ENCODE measurements around the gene APOBEC3B. TPM values are rescaled to one million over a fixed set of nuclear protein-coding genes. Genes with fewer than 3 reads are reported as not detected.
"Not testable (repeated sequence)": the region's sequence is repeated elsewhere in the genome, so short reads cannot be mapped to it uniquely, and the experiment has no call there.

APOBEC3B gene
- total RNA-seq, 4 donors from 2014 or later, result 7.8 to 15.3 (median 10.9) TPM; not detected in 1

DNA sequence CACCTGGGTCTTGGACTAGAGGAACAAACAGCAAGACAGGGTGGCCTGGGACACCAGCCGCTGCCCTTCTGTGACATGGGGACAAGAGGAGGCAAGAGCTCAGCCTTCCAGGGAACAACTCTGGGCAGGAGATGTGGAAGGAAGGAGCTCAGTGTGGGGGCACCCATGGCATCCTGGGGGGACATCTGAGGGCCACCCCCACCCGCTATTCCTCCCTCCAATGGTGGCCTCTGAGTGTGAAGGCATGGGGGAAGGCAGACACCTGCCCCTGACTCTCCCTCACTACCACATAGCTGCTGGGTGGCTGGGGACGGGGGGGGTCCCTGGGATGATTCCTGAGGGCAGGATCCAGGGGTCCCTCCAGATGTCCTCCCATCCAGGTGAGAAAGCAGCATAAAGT lies 4.5 kb downstream of the APOBEC3B start:
- H3K27me3 ChIP-seq, result no peaks in the 10 kb centered on the region
- DNase-seq, result no peak
- no peaks in the 10 kb centered on the region for H3K36me3 ChIP-seq
- no peaks in the 10 kb centered on the region for H3K9me3 ChIP-seq
- WGBS, 2 donors (ENCODE audit: low coverage in 1 of 2), result 100% methylated on average over 2 of the region's 3 CpGs; no CpG with 5 or more reads in 1 of the 2 donors
- TF ChIP-seq POLR2A (IDR thresholded peaks at IDR 0.05) (no peak), POLR2AphosphoS5 (IDR thresholded peaks at IDR 0.05) (no peak), EP300 (IDR thresholded peaks at IDR 0.05; ENCODE audit: low read depth) (no peak)
- TF ChIP-seq, protein P1, sequence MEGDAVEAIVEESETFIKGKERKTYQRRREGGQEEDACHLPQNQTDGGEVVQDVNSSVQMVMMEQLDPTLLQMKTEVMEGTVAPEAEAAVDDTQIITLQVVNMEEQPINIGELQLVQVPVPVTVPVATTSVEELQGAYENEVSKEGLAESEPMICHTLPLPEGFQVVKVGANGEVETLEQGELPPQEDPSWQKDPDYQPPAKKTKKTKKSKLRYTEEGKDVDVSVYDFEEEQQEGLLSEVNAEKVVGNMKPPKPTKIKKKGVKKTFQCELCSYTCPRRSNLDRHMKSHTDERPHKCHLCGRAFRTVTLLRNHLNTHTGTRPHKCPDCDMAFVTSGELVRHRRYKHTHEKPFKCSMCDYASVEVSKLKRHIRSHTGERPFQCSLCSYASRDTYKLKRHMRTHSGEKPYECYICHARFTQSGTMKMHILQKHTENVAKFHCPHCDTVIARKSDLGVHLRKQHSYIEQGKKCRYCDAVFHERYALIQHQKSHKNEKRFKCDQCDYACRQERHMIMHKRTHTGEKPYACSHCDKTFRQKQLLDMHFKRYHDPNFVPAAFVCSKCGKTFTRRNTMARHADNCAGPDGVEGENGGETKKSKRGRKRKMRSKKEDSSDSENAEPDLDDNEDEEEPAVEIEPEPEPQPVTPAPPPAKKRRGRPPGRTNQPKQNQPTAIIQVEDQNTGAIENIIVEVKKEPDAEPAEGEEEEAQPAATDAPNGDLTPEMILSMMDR (IDR thresholded peaks at IDR 0.05), result no peak
- intact Hi-C loops (cut with DNase I; ENCODE audit: low total_unique reads) (no loop called here), in situ Hi-C loops (cut with MboI; ENCODE audit: low pct_ligation_motif_present in 1 of 4, low pct_unique_long_range_greater_than_20kb in 1 of 4, low sequenced_read_pairs in 3 of 4) (no loop called here)
- no peak overlapping the region for H3K27ac ChIP-seq
- peaks cover 0 to 14% (median 6%) of the 10 kb centered on the region in 4 donors for H3K4me1 ChIP-seq
- H3K4me3 ChIP-seq, result no peak overlapping the region

- WGBS, 2 donors (ENCODE audit: low coverage in 1 of 2), result 93 to 94% methylated on average over 5 to 8 of the region's 8 CpGs
- H3K4me1 ChIP-seq, result peaks cover 0 to 7% (median 4%) of the 10 kb centered on the region in 4 donors
- DNase-seq, result no peak
- TF ChIP-seq POLR2AphosphoS5 (IDR thresholded peaks at IDR 0.05), result no peak
- TF ChIP-seq EP300 (IDR thresholded peaks at IDR 0.05; ENCODE audit: low read depth), result no peak
- TF ChIP-seq, protein P1 (IDR thresholded peaks at IDR 0.05), result no peak
- no peak for TF ChIP-seq POLR2A (IDR thresholded peaks at IDR 0.05)
- in situ Hi-C loops (cut with MboI; ENCODE audit: low pct_ligation_motif_present in 1 of 4, low pct_unique_long_range_greater_than_20kb in 1 of 4, low sequenced_read_pairs in 3 of 4) (no loop called here), intact Hi-C loops (cut with DNase I; ENCODE audit: low total_unique reads) (no loop called here)
- H3K9me3 ChIP-seq, result no peaks in the 10 kb centered on the region
- no peaks in the 10 kb centered on the region for H3K36me3 ChIP-seq
- H3K4me3 ChIP-seq, result no peak overlapping the region
- H3K27ac ChIP-seq, result no peak overlapping the region
- no peaks in the 10 kb centered on the region for H3K27me3 ChIP-seq
These were observed 5.2 kb downstream of the APOBEC3B start for GRCh38 chr22:38987171-38987895.

DNA sequence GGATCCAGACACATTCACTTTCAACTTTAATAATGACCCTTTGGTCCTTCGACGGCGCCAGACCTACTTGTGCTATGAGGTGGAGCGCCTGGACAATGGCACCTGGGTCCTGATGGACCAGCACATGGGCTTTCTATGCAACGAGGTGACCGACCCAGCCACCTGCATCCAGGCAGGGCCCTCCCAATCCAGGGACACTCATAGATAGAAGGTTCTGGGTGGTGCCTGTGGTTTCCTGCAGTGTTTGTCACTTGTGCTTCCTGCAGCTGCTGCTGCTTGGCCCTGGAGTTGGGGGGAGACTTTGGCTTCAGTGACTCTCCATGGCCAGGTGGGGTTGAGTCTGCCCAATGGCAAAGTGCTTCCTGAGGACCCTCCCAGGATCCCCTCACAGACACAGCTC lies 7.3 kb downstream of the APOBEC3B start:
- Histone ChIP-seq H3K27ac (no peak overlapping the region), H3K4me1 (no peaks in the 10 kb centered on the region), H3K27me3 (no peaks in the 10 kb centered on the region), H3K36me3 (no peaks in the 10 kb centered on the region), H3K4me3 (no peak overlapping the region), H3K9me3 (no peaks in the 10 kb centered on the region)
- in situ Hi-C loops (cut with MboI; ENCODE audit: low pct_ligation_motif_present in 1 of 4, low pct_unique_long_range_greater_than_20kb in 1 of 4, low sequenced_read_pairs in 3 of 4), result no loop called here
- intact Hi-C loops (cut with DNase I; ENCODE audit: low total_unique reads), result no loop called here
- no peak for DNase-seq
- WGBS, 2 donors (ENCODE audit: low coverage in 1 of 2), result 89 to 100% methylated on average over 4 to 6 of the region's 6 CpGs
- TF ChIP-seq EP300 (IDR thresholded peaks at IDR 0.05; ENCODE audit: low read depth) (no peak), POLR2A (IDR thresholded peaks at IDR 0.05) (no peak), POLR2AphosphoS5 (IDR thresholded peaks at IDR 0.05) (no peak)
- TF ChIP-seq, protein P1 (IDR thresholded peaks at IDR 0.05), result no peak

DNA sequence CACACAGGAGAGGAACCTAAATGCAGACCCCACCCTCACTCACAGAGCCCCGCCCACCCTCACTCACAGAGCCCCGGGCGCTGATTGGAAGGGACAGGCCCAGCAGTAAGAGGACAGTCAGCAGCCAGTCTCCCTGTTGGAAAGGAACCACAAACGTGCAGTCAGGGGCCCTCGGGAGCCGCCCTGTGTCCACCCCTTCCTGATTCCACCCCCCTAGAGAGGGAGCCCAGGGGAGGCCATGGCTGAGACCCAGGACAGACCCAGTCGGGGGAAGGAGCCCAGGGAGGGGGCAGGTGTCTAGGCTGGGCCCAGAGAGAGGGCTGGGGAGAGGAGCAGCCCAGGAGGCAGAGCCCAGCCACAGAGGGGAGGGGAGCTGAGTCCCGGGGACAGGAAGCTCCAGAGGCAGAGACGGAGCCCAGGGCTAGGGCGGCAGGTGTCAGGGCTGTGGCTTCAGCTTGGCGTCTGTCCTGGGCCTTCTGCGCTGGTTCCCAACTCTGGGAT lies 10.8 kb downstream of the APOBEC3B start:
- not testable (repeated sequence) for H3K27me3 ChIP-seq

More for the DNA sequence above, 10.8 kb downstream of the APOBEC3B start:
- peak; percentile 36 for DNase-seq
- H3K36me3 ChIP-seq; H3K9me3 ChIP-seq; intact Hi-C loops (cut with DNase I; ENCODE audit: low total_unique reads); H3K4me3 ChIP-seq; H3K27ac ChIP-seq; H3K4me1 ChIP-seq; in situ Hi-C loops (cut with MboI; ENCODE audit: low pct_ligation_motif_present in 1 of 4, low pct_unique_long_range_greater_than_20kb in 1 of 4, low sequenced_read_pairs in 3 of 4): not testable (repeated sequence)
- 38% methylated on average over 8 of the region's 12 CpGs; no CpG with 5 or more reads in 1 of the 2 donors for WGBS, 2 donors (ENCODE audit: low coverage in 1 of 2)
